Endothelial cell (in vitro differentiated cells): ENCODE measurements around the gene CRACDL. TPM values are rescaled to one million over a fixed set of nuclear protein-coding genes. Genes with fewer than 3 reads are reported as not detected.

Source experiments
- DNase-seq: peaks from one replicate; pipeline ENCODE4 v3.0.0; 2021; ENCODE audit warnings: low spot score
- H3K27ac Mint-ChIP-seq: one replicate; pipeline ENCODE4 v1.8.0; 2021; ENCODE audit warnings: mixed read lengths, inconsistent platforms; ENCODE audit not compliant: unreplicated experiment
- H3K27me3 Mint-ChIP-seq: one replicate; pipeline ENCODE4 v1.8.0; 2021; ENCODE audit warnings: mild to moderate bottlenecking, moderate library complexity, mixed read lengths, inconsistent platforms; ENCODE audit not compliant: unreplicated experiment
- H3K36me3 Mint-ChIP-seq: one replicate; pipeline ENCODE4 v1.8.0; 2021; ENCODE audit warnings: mild to moderate bottlenecking, low read depth, mixed read lengths, inconsistent platforms; ENCODE audit not compliant: unreplicated experiment
- H3K4me1 Mint-ChIP-seq: one replicate; pipeline ENCODE4 v1.8.0; 2021; ENCODE audit warnings: mild to moderate bottlenecking, mixed read lengths, inconsistent platforms; ENCODE audit not compliant: unreplicated experiment
- H3K4me3 Mint-ChIP-seq: one replicate; pipeline ENCODE4 v1.8.0; 2021; ENCODE audit warnings: mild to moderate bottlenecking, mixed read lengths, inconsistent platforms; ENCODE audit not compliant: unreplicated experiment
- H3K9me3 Mint-ChIP-seq: one replicate; pipeline ENCODE4 v1.8.0; 2021; ENCODE audit warnings: mixed read lengths, inconsistent platforms; ENCODE audit not compliant: unreplicated experiment
- total RNA-seq: library from RNA; stranded (reverse); fragmentation: NEBNext Ultra II Directional; extraction: Animal tissue kit (Norgen Biotek cat#: 25700); gene quantifications from one replicate; pipeline ENCODE4 v1.2.1, GENCODE V29; 2021; ENCODE audit not compliant: unreplicated experiment
- TF ChIP-seq, protein P1 (sequence below): fragments of 200-600 bp; sonication (generic); IDR thresholded peaks from one replicate; pipeline ENCODE4 v1.5.0; 2021; ENCODE audit warnings: antibody characterized with exemption; ENCODE audit not compliant: unreplicated experiment

Gene CRACDL
- total RNA-seq, 1 donor from 2014 or later, result 3.3 TPM

DNA sequence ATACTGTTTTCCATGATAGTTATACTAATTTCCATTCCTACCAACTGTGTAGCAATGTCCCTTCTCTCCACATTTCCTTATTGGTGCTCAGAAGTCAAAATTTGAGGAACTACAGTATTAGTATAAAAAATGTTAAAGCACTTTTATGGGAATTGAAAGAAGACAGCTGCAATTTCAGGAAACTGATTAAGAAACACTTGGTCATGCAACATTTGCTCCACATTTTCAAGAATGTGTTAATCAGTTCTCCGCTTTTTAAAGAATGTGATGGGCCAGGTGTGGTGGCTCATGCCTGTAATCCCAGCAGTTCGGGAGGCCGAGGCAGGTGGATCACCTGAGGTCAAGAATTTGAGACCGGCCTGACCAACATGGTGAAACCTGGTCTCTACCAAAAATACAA, 171.5 kb downstream of the CRACDL start:
- H3K36me3 Mint-ChIP-seq, result no peaks in the 10 kb centered on the region
- no peaks in the 10 kb centered on the region for H3K9me3 Mint-ChIP-seq
- H3K4me3 Mint-ChIP-seq, result no peak overlapping the region
- no peak for DNase-seq
- no peak overlapping the region for H3K27ac Mint-ChIP-seq
- H3K27me3 Mint-ChIP-seq, result peaks cover 5% of the 10 kb centered on the region
- no peaks in the 10 kb centered on the region for H3K4me1 Mint-ChIP-seq
- TF ChIP-seq, protein P1, sequence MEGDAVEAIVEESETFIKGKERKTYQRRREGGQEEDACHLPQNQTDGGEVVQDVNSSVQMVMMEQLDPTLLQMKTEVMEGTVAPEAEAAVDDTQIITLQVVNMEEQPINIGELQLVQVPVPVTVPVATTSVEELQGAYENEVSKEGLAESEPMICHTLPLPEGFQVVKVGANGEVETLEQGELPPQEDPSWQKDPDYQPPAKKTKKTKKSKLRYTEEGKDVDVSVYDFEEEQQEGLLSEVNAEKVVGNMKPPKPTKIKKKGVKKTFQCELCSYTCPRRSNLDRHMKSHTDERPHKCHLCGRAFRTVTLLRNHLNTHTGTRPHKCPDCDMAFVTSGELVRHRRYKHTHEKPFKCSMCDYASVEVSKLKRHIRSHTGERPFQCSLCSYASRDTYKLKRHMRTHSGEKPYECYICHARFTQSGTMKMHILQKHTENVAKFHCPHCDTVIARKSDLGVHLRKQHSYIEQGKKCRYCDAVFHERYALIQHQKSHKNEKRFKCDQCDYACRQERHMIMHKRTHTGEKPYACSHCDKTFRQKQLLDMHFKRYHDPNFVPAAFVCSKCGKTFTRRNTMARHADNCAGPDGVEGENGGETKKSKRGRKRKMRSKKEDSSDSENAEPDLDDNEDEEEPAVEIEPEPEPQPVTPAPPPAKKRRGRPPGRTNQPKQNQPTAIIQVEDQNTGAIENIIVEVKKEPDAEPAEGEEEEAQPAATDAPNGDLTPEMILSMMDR, result no peak

GRCh38 chr2:98763209-98763951, 172.6 kb downstream of the CRACDL start:
- no peaks in the 10 kb centered on the region for H3K4me1 Mint-ChIP-seq
- no peak for DNase-seq
- H3K9me3 Mint-ChIP-seq, result no peaks in the 10 kb centered on the region
- peaks cover 2% of the 10 kb centered on the region for H3K27me3 Mint-ChIP-seq
- no peaks in the 10 kb centered on the region for H3K36me3 Mint-ChIP-seq
- no peak overlapping the region for H3K27ac Mint-ChIP-seq
- H3K4me3 Mint-ChIP-seq, result no peak overlapping the region
- TF ChIP-seq, protein P1, result no peak

- Mint-ChIP-seq H3K4me1 (peaks cover 2% of the 10 kb centered on the region), H3K9me3 (no peaks in the 10 kb centered on the region), H3K27ac (no peak overlapping the region), H3K4me3 (no peak overlapping the region), H3K36me3 (no peaks in the 10 kb centered on the region), H3K27me3 (peaks cover 2% of the 10 kb centered on the region)
- TF ChIP-seq, protein P1, result no peak
- DNase-seq, result no peak
These were observed 174.1 kb downstream of the CRACDL start for GRCh38 chr2:98761909-98762308.

DNA sequence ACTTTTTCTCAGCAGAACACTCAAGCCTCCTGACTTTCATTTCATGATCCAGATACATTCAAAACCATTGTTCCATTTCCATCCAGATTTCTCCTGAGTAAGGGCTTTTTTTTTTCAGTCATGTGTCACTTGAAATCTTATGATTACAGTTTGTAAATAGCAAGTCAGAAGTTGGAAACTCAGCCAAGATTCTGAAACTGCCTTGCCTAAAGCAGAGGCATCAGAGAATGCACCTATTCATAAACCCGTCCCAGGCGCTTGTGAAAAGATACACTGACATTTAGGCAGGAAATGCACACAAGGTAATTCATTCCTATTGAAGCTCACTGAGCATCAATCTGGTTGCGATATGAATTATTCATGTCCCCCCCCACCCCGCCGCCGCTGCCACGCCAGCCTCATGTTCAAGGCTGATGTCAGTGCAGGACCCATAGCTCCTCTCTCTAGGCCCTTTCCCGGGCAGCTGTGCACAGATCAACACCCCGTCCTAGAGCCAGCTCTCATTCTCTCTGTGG, 174.7 kb downstream of the CRACDL start:
- TF ChIP-seq, protein P1, result no peak
- Mint-ChIP-seq H3K4me1 (peaks cover 2% of the 10 kb centered on the region), H3K27me3 (peaks cover 2% of the 10 kb centered on the region), H3K4me3 (no peak overlapping the region), H3K9me3 (no peaks in the 10 kb centered on the region), H3K36me3 (no peaks in the 10 kb centered on the region), H3K27ac (no peak overlapping the region)
- no peak for DNase-seq
